H1 (cell line): ENCODE measurements around the gene STARD3. TPM values are rescaled to one million over a fixed set of nuclear protein-coding genes. Genes with fewer than 3 reads are reported as not detected.

Source experiments
- CTCF ChIA-PET: fragments of 300-600 bp; sonication (Branson Sonifier 250); formaldehyde crosslinking; loops from one replicate; lab custom pipeline; 2021; ENCODE audit not compliant: partially characterized antibody; lab: Charles Lee
- POLR2A ChIA-PET: fragments of 300-600 bp; sonication (Branson Sonifier 250); formaldehyde crosslinking; loops from one replicate; lab custom pipeline; 2021; ENCODE audit warnings: inconsistent platforms; ENCODE audit not compliant: partially characterized antibody; lab: Charles Lee
- DNase-seq, 2 experiments: peaks; one replicate each; pipeline versions ENCODE4 v3.0.0 to v3.0.0-alpha.2; 2010 to 2022; ENCODE audit warnings: low spot score in 2 of 2, low read depth in 1 of 2, mixed read lengths in 1 of 2
- FAIRE-seq: peaks from 2 replicates; lab custom pipeline; 2011; peaks lifted over from hg19 to GRCh38; lab: Jason Lieb, UNC
- H2AFZ ChIP-seq: 2 replicates; pipeline ENCODE4 v1.8.1; 2012; ENCODE audit warnings: low read length, inconsistent platforms
- H2AK5ac ChIP-seq: 2 replicates; pipeline ENCODE4 v1.6.1; 2013; ENCODE audit warnings: low read depth, low read length
- H2BK120ac ChIP-seq: replicated peaks from 2 replicates; pipeline ENCODE3; 2013; ENCODE audit warnings: low read depth, low read length, inconsistent platforms
- H2BK12ac ChIP-seq: 2 replicates; pipeline ENCODE4 v1.6.1; 2013; ENCODE audit warnings: low read depth, low read length
- H2BK15ac ChIP-seq: 2 replicates; pipeline ENCODE4 v1.6.1; 2013; ENCODE audit warnings: low read length
- H2BK20ac ChIP-seq: 2 replicates; pipeline ENCODE4 v1.6.1; 2013; ENCODE audit warnings: low read length
- H2BK5ac ChIP-seq: 2 replicates; pipeline ENCODE4 v1.6.1; 2013; ENCODE audit warnings: low read depth, low read length
- H3K14ac ChIP-seq: 2 replicates; pipeline ENCODE4 v1.6.1; 2013; ENCODE audit warnings: inconsistent platforms; ENCODE audit not compliant: insufficient read length
- H3K18ac ChIP-seq: 2 replicates; pipeline ENCODE4 v1.6.1; 2013; ENCODE audit warnings: low read length; ENCODE audit errors: extremely low read depth
- H3K23ac ChIP-seq: 2 replicates; pipeline ENCODE4 v1.6.1; 2013; ENCODE audit warnings: inconsistent platforms; ENCODE audit not compliant: insufficient read length
- H3K23me2 ChIP-seq: 2 replicates; pipeline ENCODE4 v1.6.1; 2013; ENCODE audit warnings: low read depth, low read length
- H3K27ac ChIP-seq: 2 replicates; pipeline ENCODE4 v1.6.1; 2011; ENCODE audit warnings: low read depth, low read length, inconsistent platforms
- H3K27me3 ChIP-seq, 4 experiments: replicated peaks in 1 of 4; 1 replicate in 1 of 4; 2 replicates in 3 of 4; pipeline versions ENCODE4 v1.6.1 to v1.8.1; 2011 to 2013; ENCODE audit warnings: low read length in 3 of 4, mild to moderate bottlenecking in 3 of 4, inconsistent platforms in 2 of 4, mixed read lengths in 2 of 4, moderate library complexity in 1 of 4; ENCODE audit not compliant: control insufficient read depth in 3 of 4, insufficient read depth in 3 of 4; ENCODE audit errors: extremely low read depth in 1 of 4
- H3K36me3 ChIP-seq, 4 experiments: 2 replicates each; pipeline versions ENCODE4 v1.6.1 to v1.8.1; 2011 to 2013; ENCODE audit warnings: mild to moderate bottlenecking in 4 of 4, low read length in 3 of 4, moderate library complexity in 2 of 4, control low read depth in 1 of 4, inconsistent platforms in 1 of 4; ENCODE audit not compliant: insufficient read depth in 4 of 4, control insufficient read depth in 2 of 4
- H3K4ac ChIP-seq: replicated peaks from 2 replicates; pipeline ENCODE3; 2013; ENCODE audit warnings: low read length, low read depth, mixed read lengths, inconsistent platforms; ENCODE audit not compliant: insufficient read length
- H3K4me1 ChIP-seq, 4 experiments: replicated peaks in 1 of 4; 1 replicate in 1 of 4; 2 replicates in 3 of 4; pipeline versions ENCODE4 v1.6.1 to v1.8.1; 2011 to 2013; ENCODE audit warnings: low read length in 3 of 4, inconsistent platforms in 2 of 4, mixed read lengths in 1 of 4; ENCODE audit not compliant: insufficient read depth in 4 of 4, control insufficient read depth in 3 of 4
- H3K4me2 ChIP-seq, 2 experiments: 2 replicates each; pipeline versions ENCODE4 v1.6.1 to v1.8.1; 2011 to 2013; ENCODE audit warnings: low read depth in 2 of 2, low read length in 2 of 2, control low read depth in 1 of 2, inconsistent platforms in 1 of 2, mild to moderate bottlenecking in 1 of 2; ENCODE audit not compliant: insufficient read depth in 1 of 2
- H3K4me3 ChIP-seq, 4 experiments: fragments of 200-600, 300-600 bp in 1 of 4; sonication (generic), shearing (Covaris generic), sonication (Bioruptor Twin) in 1 of 4; 2 replicates each; pipeline versions ENCODE4 v1.5.1 to v1.8.1; 2011 to 2016; ENCODE audit warnings: low read length in 4 of 4, low read depth in 3 of 4, control low read depth in 2 of 4, inconsistent platforms in 2 of 4, mild to moderate bottlenecking in 2 of 4, mixed read lengths in 1 of 4, moderate library complexity in 1 of 4; ENCODE audit not compliant: insufficient read depth in 2 of 4; ENCODE audit errors: extremely low read depth in 1 of 4
- H3K56ac ChIP-seq: replicated peaks from 2 replicates; pipeline ENCODE3; 2013; ENCODE audit warnings: low read depth, mild to moderate bottlenecking, mixed read lengths, low read length, inconsistent platforms; ENCODE audit not compliant: insufficient read length
- H3K79me1 ChIP-seq: 2 replicates; pipeline ENCODE4 v1.6.1; 2013; ENCODE audit warnings: low read depth, low read length, control low read depth
- H3K79me2 ChIP-seq, 2 experiments: 2 replicates each; pipeline versions ENCODE4 v1.6.1 to v1.8.1; 2012 to 2013; ENCODE audit warnings: low read length in 2 of 2, mild to moderate bottlenecking in 2 of 2, inconsistent platforms in 1 of 2; ENCODE audit not compliant: insufficient read depth in 2 of 2, control insufficient read depth in 1 of 2
- H3K9ac ChIP-seq, 4 experiments: replicated peaks in 1 of 4; 1 replicate in 1 of 4; 2 replicates in 3 of 4; pipeline versions ENCODE4 v1.6.1 to v1.8.1; 2011 to 2013; ENCODE audit warnings: low read depth in 3 of 4, low read length in 3 of 4, control low read depth in 2 of 4, mild to moderate bottlenecking in 2 of 4, moderate library complexity in 2 of 4, inconsistent platforms in 1 of 4; ENCODE audit errors: extremely low read depth in 1 of 4
- H3K9me3 ChIP-seq, 2 experiments: 2 replicates each; pipeline versions ENCODE4 v1.6.1 to v1.8.1; 2012 to 2013; ENCODE audit warnings: mild to moderate bottlenecking in 2 of 2, moderate library complexity in 2 of 2, control low read depth in 1 of 2, inconsistent platforms in 1 of 2, low read depth in 1 of 2, low read length in 1 of 2, mixed read lengths in 1 of 2; ENCODE audit not compliant: insufficient read depth in 2 of 2
- H4K20me1 ChIP-seq, 2 experiments: replicated peaks in 1 of 2; 2 replicates each; pipeline versions ENCODE3 to v1.8.1; 2011 to 2013; ENCODE audit warnings: inconsistent platforms in 2 of 2, low read length in 2 of 2, mild to moderate bottlenecking in 1 of 2; ENCODE audit not compliant: insufficient read depth in 2 of 2, control insufficient read depth in 1 of 2
- H4K5ac ChIP-seq: 2 replicates; pipeline ENCODE4 v1.6.1; 2013; ENCODE audit warnings: low read length, low read depth, mixed read lengths, inconsistent platforms; ENCODE audit not compliant: insufficient read length
- H4K8ac ChIP-seq: 2 replicates; pipeline ENCODE4 v1.8.0; 2013; ENCODE audit warnings: mild to moderate bottlenecking, moderate library complexity, low read length, inconsistent platforms; ENCODE audit not compliant: insufficient read depth; ENCODE audit errors: extremely low read depth
- H4K91ac ChIP-seq: replicated peaks from 2 replicates; pipeline ENCODE3; 2013; ENCODE audit warnings: low read length, mixed read lengths, inconsistent platforms; ENCODE audit not compliant: insufficient read length
- CHD1 ChIP-seq: IDR thresholded peaks from 2 replicates; pipeline ENCODE4 v1.6.1; 2012; ENCODE audit warnings: low read depth, low read length, improper control_type of control experiment
- CREB1 ChIP-seq: IDR thresholded peaks from 2 replicates; pipeline ENCODE4 v1.6.1; 2012; ENCODE audit warnings: inconsistent platforms
- POU5F1 ChIP-seq: IDR thresholded peaks from 2 replicates; pipeline ENCODE4 v1.6.1; 2011; ENCODE audit warnings: low read depth, mild to moderate bottlenecking, low read length, moderate library complexity
- RAD21 ChIP-seq, 2 experiments: IDR thresholded peaks in 1 of 2; conservative IDR thresholded peaks in 1 of 2; 2 replicates each; pipeline ENCODE4 v1.6.1; 2011; ENCODE audit warnings: low read depth in 2 of 2, low read length in 2 of 2, improper control_type of control experiment in 1 of 2, inconsistent platforms in 1 of 2, mild to moderate bottlenecking in 1 of 2, moderate library complexity in 1 of 2
- SAP30 ChIP-seq: fragments of 300-600 bp; sonication (generic); IDR thresholded peaks from 2 replicates; pipeline ENCODE4 v1.7.1; 2012; ENCODE audit warnings: low read length, moderate library complexity, mild to moderate bottlenecking, inconsistent platforms; ENCODE audit not compliant: insufficient read depth, insufficient replicate concordance
- SIRT6 ChIP-seq: IDR thresholded peaks from one replicate; pipeline ENCODE4 v1.7.1; 2012; ENCODE audit warnings: low read length, inconsistent platforms
- SP2 ChIP-seq: IDR thresholded peaks from 2 replicates; pipeline ENCODE4 v1.6.1; 2012; ENCODE audit warnings: mild to moderate bottlenecking, low read length, inconsistent platforms
- TAF1 ChIP-seq: IDR thresholded peaks from 2 replicates; pipeline ENCODE4 v1.6.1; 2011; ENCODE audit warnings: mild to moderate bottlenecking, low read depth, low read length
- WGBS, 2 experiments: shearing (Covaris generic) in 1 of 2; methylation state at CpG; one replicate each; pipeline versions ENCODE4 v1.1.6 to v1.1.7; 2013 to 2015; ENCODE audit warnings: low lambda C conversion rate in 2 of 2, mixed read lengths in 2 of 2, inconsistent platforms in 1 of 2, low coverage in 1 of 2, missing lambda C conversion rate in 1 of 2; ENCODE audit not compliant: insufficient replicate concordance in 2 of 2, insufficient coverage in 1 of 2, insufficient read length in 1 of 2; ENCODE audit errors: extremely low coverage in 1 of 2, missing lambda C conversion rate in 1 of 2; 5-methylcytosine and 5-hydroxymethylcytosine counted together
- polyA plus RNA-seq, 7 experiments: library from polyadenylated mRNA; depleted of rRNA in 3 of 7; stranded (reverse) in 5 of 7; unstranded in 2 of 7; fragments of >200 nt in 5 of 7; fragments of 200-250 nt in 2 of 7; gene quantifications; 1 replicate in 5 of 7; 2 replicates in 1 of 7; 4 replicates in 1 of 7; pipeline versions ENCODE4 v1.2.1 to v1.2.3, GENCODE V29; 2011 to 2013; ENCODE audit warnings: missing spikeins in 2 of 7, mixed read lengths in 2 of 7
- total RNA-seq: library from RNA; stranded (reverse); fragmentation: NEBNext Ultra II Directional; extraction: Animal tissue kit (Norgen Biotek cat#: 25700); gene quantifications from 2 replicates; pipeline ENCODE4 v1.2.1, GENCODE V29; 2021
- TF ChIP-seq, protein P1 (sequence below): IDR thresholded peaks from 2 replicates; pipeline ENCODE4 v1.6.1; 2012; ENCODE audit warnings: inconsistent platforms

Gene STARD3
- total and polyA plus RNA-seq, 2 of the 8 experiments (the other 6 are each of a cell fraction or from before 2014, with no cell fraction given): 47.6 to 80.3 TPM

DNA sequence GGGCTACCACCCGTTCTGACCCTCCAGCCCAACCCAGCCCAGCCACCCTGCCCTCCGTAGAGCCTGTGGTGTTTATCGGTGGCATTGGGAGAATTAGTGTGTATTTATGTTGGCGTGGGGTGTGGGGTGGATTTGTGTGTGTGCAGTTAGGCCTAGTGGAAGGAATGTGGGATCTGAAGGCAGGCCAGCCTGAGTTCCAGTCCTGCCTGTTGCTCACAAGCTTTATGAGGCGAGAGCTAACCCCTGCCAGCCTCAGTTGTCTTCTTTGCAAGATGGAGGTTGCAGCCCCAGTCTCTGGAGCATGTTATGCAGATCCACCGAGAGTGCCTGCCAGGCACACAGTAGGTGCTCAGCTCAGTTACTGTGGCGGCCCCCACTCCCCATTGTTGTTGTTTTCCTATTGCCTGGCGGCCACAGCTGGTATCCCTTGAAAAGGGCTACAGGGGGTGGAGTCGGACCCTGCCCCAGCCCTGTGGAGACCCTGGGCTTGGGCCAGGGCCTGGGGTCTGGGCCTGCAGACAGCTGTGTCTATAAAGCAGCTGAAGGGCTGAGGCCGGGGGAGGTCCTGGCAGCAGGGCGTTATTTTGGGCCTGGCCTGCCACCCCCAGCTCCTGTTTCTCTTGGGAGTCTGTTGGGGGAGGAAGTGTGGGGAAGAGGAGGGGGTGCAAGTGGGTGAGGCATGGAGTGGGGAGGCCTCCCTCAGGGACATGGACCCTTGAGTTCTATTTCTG is 68.0 kb downstream of the STARD3 start:
- Histone ChIP-seq H3K79me1 (peaks cover 22% of the 10 kb centered on the region), H4K8ac (no peak overlapping the region; the same call in 1 of the 2 replicates), H3K18ac (peak overlapping the region; percentile 75; the same call in 1 of the 2 replicates), H3K27ac (peak overlapping the region; percentile 72), H3K36me3 (peaks cover 14 to 35% (median 27%) of the 10 kb centered on the region in 4 experiments), H3K27me3 (no peaks in the 10 kb centered on the region), H4K20me1 (peaks cover 26 to 39% of the 10 kb centered on the region in 2 experiments), H3K79me2 (peaks cover 42 to 96% of the 10 kb centered on the region in 2 experiments), H4K5ac (peak overlapping the region; percentile 28), H3K9ac (peak overlapping the region in 3 of 4 experiments; percentile 45 to 53 (median 52); a peak in 5 of 7 replicates), H2BK5ac (peak overlapping the region; percentile 67), H3K14ac (no peak overlapping the region), H2BK15ac (0 out of 2 replicates have a peak overlapping the region, but pooled peaks have one; percentile 81), H3K23me2 (peaks cover 9% of the 10 kb centered on the region), H2BK12ac (0 out of 2 replicates have a peak overlapping the region, but pooled peaks have one; percentile 75), H3K4me1 (peaks cover 12 to 43% (median 26%) of the 10 kb centered on the region in 4 experiments), H3K4ac (peak overlapping the region; percentile 59), H4K91ac (peak overlapping the region; percentile 75), H3K4me2 (peak overlapping the region; percentile 63 to 88), H3K9me3 (no peaks in the 10 kb centered on the region), H3K56ac (no peak overlapping the region), H3K23ac (no peak overlapping the region), H2AFZ (no peak overlapping the region), H3K4me3 (peak overlapping the region in 1 of 4 experiments; percentile 26; a peak in 4 of 8 replicates), H2BK20ac (no peak overlapping the region), H2BK120ac (no peak overlapping the region), H2AK5ac (peak overlapping the region; percentile 2; the same call in 1 of the 2 replicates)
- DNase-seq (peak in 1 of 2 experiments; percentile 63), FAIRE-seq (no peak)
- ChIA-PET POLR2A (interaction anchor here (0.9 to 38.1 kb wide), 9 partner anchors 10 to 254 kb away, joined by 3 to 708 read pairs (median 6); partner anchors contain the start of genes MED1, MIEN1, PGAP3 and PNMT), CTCF (interaction anchor here (0.6 to 52.4 kb wide), 16 partner anchors 9 to 71 kb away, joined by 3 to 1885 read pairs (median 4); partner anchors contain the start of genes GRB7, MIEN1, PPP1R1B and STARD3)
- 53% methylated on average over 11 of the region's 11 CpGs; no CpG with 5 or more reads in 1 of the 2 experiments for WGBS, 2 experiments
- TF ChIP-seq CHD1 (no peak), TAF1 (0 out of 2 replicates have a peak, but pooled peaks have one; percentile 29), SAP30 (no peak), POU5F1 (no peak), SIRT6 (no peak), SP2 (no peak), CREB1 (0 out of 2 replicates have a peak, but pooled peaks have one; percentile 24), RAD21 (IDR thresholded peaks at IDR 0.05 in 1 of 2, conservative IDR thresholded peaks at IDR 0.05 in 1 of 2; ENCODE audit: low read depth in 2 of 2, low read length in 2 of 2) (0 out of 4 replicates have a peak, but pooled peaks of 1 of the 2 experiments have one; percentile 7)
- TF ChIP-seq, protein P1, sequence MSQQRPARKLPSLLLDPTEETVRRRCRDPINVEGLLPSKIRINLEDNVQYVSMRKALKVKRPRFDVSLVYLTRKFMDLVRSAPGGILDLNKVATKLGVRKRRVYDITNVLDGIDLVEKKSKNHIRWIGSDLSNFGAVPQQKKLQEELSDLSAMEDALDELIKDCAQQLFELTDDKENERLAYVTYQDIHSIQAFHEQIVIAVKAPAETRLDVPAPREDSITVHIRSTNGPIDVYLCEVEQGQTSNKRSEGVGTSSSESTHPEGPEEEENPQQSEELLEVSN: no peak
